Measurements from ENCODE around the gene OR2T5. TPM values are rescaled to one million over a fixed set of nuclear protein-coding genes. Genes with fewer than 3 reads are reported as not detected.

Gene OR2T5
- not detected in 5 replicates for total RNA-seq (2022; extraction: Qiagen RNA extraction; ENCODE audit: low read depth)

GRCh38 chr1:248488289-248488688, at the start of gene OR2T5:
TSS of gene OR2T5 (plus strand) at chr1:248488589. CDS start at chr1:248488589, 0 bp downstream.

GRCh38 chr1:248445399-248445798, 43.0 kb upstream of the OR2T5 start, which contains the start of gene OR2T2:
TSS of gene OR2T2 (plus strand) at chr1:248445637. CDS start at chr1:248452798, 7,161 bp downstream.

GRCh38 chr1:248473051-248473450, 15.3 kb upstream of the OR2T5 start, which contains the start of gene OR2T3:
TSS of gene OR2T3 (plus strand) at chr1:248473351. CDS start at chr1:248473351, 0 bp downstream.

GRCh38 chr1:248507773-248508172, 19.4 kb downstream of the OR2T5 start, which contains the start of gene OR2G6:
TSS of gene OR2G6 (plus strand) at chr1:248508073. CDS start at chr1:248521647, 13,574 bp downstream.

Other genes with a start within 250 kb of the OR2T5 start
- gene OR2T33, start 210.6 kb upstream of the OR2T5 start, total RNA-seq (2022; extraction: Qiagen RNA extraction; ENCODE audit: low read depth) = not detected in 5 replicates
- gene OR2T12, start 185.2 kb upstream of the OR2T5 start, total RNA-seq (2022; extraction: Qiagen RNA extraction; ENCODE audit: low read depth) = not detected in 5 replicates
- gene OR2M7, start 164.0 kb upstream of the OR2T5 start, total RNA-seq (2022; extraction: Qiagen RNA extraction; ENCODE audit: low read depth) = not detected in 5 replicates
- gene OR14C36, start 139.8 kb upstream of the OR2T5 start, total RNA-seq (2022; extraction: Qiagen RNA extraction; ENCODE audit: low read depth) = not detected in 5 replicates
- gene OR2T4, start 126.9 kb upstream of the OR2T5 start, total RNA-seq (2022; extraction: Qiagen RNA extraction; ENCODE audit: low read depth) = not detected in 5 replicates
- gene OR2T6, start 112.8 kb upstream of the OR2T5 start, total RNA-seq (2022; extraction: Qiagen RNA extraction; ENCODE audit: low read depth) = not detected in 5 replicates
- gene OR2T1, start 85.5 kb upstream of the OR2T5 start, total RNA-seq (2022; extraction: Qiagen RNA extraction; ENCODE audit: low read depth) = not detected in 5 replicates
- gene OR2T2, start 43.0 kb upstream of the OR2T5 start, total RNA-seq (2022; extraction: Qiagen RNA extraction; ENCODE audit: low read depth) = not detected in 5 replicates
- not detected in 5 replicates for gene OR2T3, start 15.2 kb upstream of the OR2T5 start, total RNA-seq (2022; extraction: Qiagen RNA extraction; ENCODE audit: low read depth)
- gene OR2G6, start 19.5 kb downstream of the OR2T5 start, total RNA-seq (2022; extraction: Qiagen RNA extraction; ENCODE audit: low read depth) = not detected in 5 replicates
- gene OR2T29, start 74.2 kb downstream of the OR2T5 start, total RNA-seq (2022; extraction: Qiagen RNA extraction; ENCODE audit: low read depth) = not detected in 5 replicates
- not detected in 5 replicates for gene OR2T34, start 86.2 kb downstream of the OR2T5 start, total RNA-seq (2022; extraction: Qiagen RNA extraction; ENCODE audit: low read depth)
- gene OR2T10, start 109.1 kb downstream of the OR2T5 start, total RNA-seq (2022; extraction: Qiagen RNA extraction; ENCODE audit: low read depth) = not detected in 5 replicates
- not detected in 5 replicates for gene OR2T11, start 146.5 kb downstream of the OR2T5 start, total RNA-seq (2022; extraction: Qiagen RNA extraction; ENCODE audit: low read depth)
- gene OR2T35, start 156.7 kb downstream of the OR2T5 start, total RNA-seq (2022; extraction: Qiagen RNA extraction; ENCODE audit: low read depth) = not detected in 5 replicates
- not detected in 5 replicates for gene OR2T27, start 166.9 kb downstream of the OR2T5 start, total RNA-seq (2022; extraction: Qiagen RNA extraction; ENCODE audit: low read depth)
- not detected in 5 replicates for gene OR14I1, start 214.2 kb downstream of the OR2T5 start, total RNA-seq (2022; extraction: Qiagen RNA extraction; ENCODE audit: low read depth)

Data from A549 treated with CpdA at 1 μM for 4 hours (cell line).